Measurements from ENCODE around the gene GGACT. TPM values are rescaled to one million over a fixed set of nuclear protein-coding genes. Genes with fewer than 3 reads are reported as not detected.
"Not testable (repeated sequence)": the region's sequence is repeated elsewhere in the genome, so short reads cannot be mapped to it uniquely, and the experiment has no call there.

The GGACT gene
- polyA plus RNA-seq, 6 donors from 2014 or later: 0.46 to 7.7 (median 6.3) TPM

- DNase-seq (no peak), ATAC-seq (ENCODE audit: low read depth in 2 of 2) (no peak)
- Mint-ChIP-seq H3K4me1 (peaks cover 8 to 24% (median 17%) of the 10 kb centered on the region in 3 donors), H3K27me3 (no peaks in the 10 kb centered on the region), H3K9me3 (no peaks in the 10 kb centered on the region), H3K4me3 (peak overlapping the region; percentile 83 to 92 (median 88)), H3K27ac (peak overlapping the region in 5 of 6 donors; percentile 37 to 93 (median 75)), H3K36me3 (no peaks in the 10 kb centered on the region)
These were observed 663 bp upstream of the GGACT start for GRCh38 chr13:100589178-100589725.

- Mint-ChIP-seq H3K9me3 (peaks cover 0 to 3% (median 0%) of the 10 kb centered on the region in 7 donors), H3K27me3 (no peaks in the 10 kb centered on the region), H3K36me3 (peaks cover 9 to 26% of the 10 kb centered on the region in 2 donors), H3K27ac (no peak overlapping the region), H3K4me1 (peaks cover 8 to 24% (median 17%) of the 10 kb centered on the region in 3 donors), H3K4me3 (no peak overlapping the region)
- no peak for DNase-seq
- no peak for ATAC-seq (ENCODE audit: low read depth in 2 of 2)
These were observed 3.7 kb downstream of the GGACT start for GRCh38 chr13:100584896-100585295.

- ATAC-seq (ENCODE audit: low read depth in 2 of 2): no peak
- no peak overlapping the region for H3K27ac Mint-ChIP-seq
- peaks cover 0 to 2% (median 2%) of the 10 kb centered on the region in 3 donors for H3K4me1 Mint-ChIP-seq
- peaks cover 15 to 30% of the 10 kb centered on the region in 2 donors for H3K36me3 Mint-ChIP-seq
- no peak overlapping the region for H3K4me3 Mint-ChIP-seq
- DNase-seq: no peak
- H3K9me3 Mint-ChIP-seq: peaks cover 0 to 3% (median 0%) of the 10 kb centered on the region in 7 donors
- no peaks in the 10 kb centered on the region for H3K27me3 Mint-ChIP-seq
These were observed 7.1 kb downstream of the GGACT start for GRCh38 chr13:100581504-100581903.

- Mint-ChIP-seq H3K36me3 (peaks cover 15 to 30% of the 10 kb centered on the region in 2 donors), H3K9me3 (peaks cover 0 to 3% (median 0%) of the 10 kb centered on the region in 7 donors), H3K4me1 (peaks cover 0 to 2% (median 0%) of the 10 kb centered on the region in 3 donors), H3K27me3 (no peaks in the 10 kb centered on the region), H3K27ac (no peak overlapping the region), H3K4me3 (no peak overlapping the region)
- DNase-seq (no peak), ATAC-seq (ENCODE audit: low read depth in 2 of 2) (no peak)
These were observed 7.6 kb downstream of the GGACT start for GRCh38 chr13:100581030-100581429.

GRCh38 chr13:100580045-100580444, 8.5 kb downstream of the GGACT start:
- no peak overlapping the region for H3K4me3 Mint-ChIP-seq
- H3K27me3 Mint-ChIP-seq: no peaks in the 10 kb centered on the region
- no peak for DNase-seq
- no peak for ATAC-seq (ENCODE audit: low read depth in 2 of 2)
- peaks cover 0 to 2% (median 0%) of the 10 kb centered on the region in 3 donors for H3K4me1 Mint-ChIP-seq
- peaks cover 0 to 3% (median 0%) of the 10 kb centered on the region in 7 donors for H3K9me3 Mint-ChIP-seq
- H3K27ac Mint-ChIP-seq: peak overlapping the region in 1 of 6 donors; percentile 68
- peaks cover 15 to 30% of the 10 kb centered on the region in 2 donors for H3K36me3 Mint-ChIP-seq

- DNase-seq; H3K27ac Mint-ChIP-seq; H3K27me3 Mint-ChIP-seq; H3K9me3 Mint-ChIP-seq; ATAC-seq (ENCODE audit: low read depth in 2 of 2); H3K4me3 Mint-ChIP-seq; H3K4me1 Mint-ChIP-seq: not testable (repeated sequence)
- peaks cover 15 to 27% of the 10 kb centered on the region in 2 donors for H3K36me3 Mint-ChIP-seq
These were observed 11.3 kb downstream of the GGACT start for GRCh38 chr13:100577239-100577638.

- no peak overlapping the region for H3K27ac Mint-ChIP-seq
- ATAC-seq (ENCODE audit: low read depth in 2 of 2): peak; percentile 64 to 73
- DNase-seq: peak; percentile 60
- peaks cover 0 to 1% of the 10 kb centered on the region in 2 donors for H3K36me3 Mint-ChIP-seq
- H3K4me3 Mint-ChIP-seq: no peak overlapping the region
- no peaks in the 10 kb centered on the region for H3K27me3 Mint-ChIP-seq
- H3K4me1 Mint-ChIP-seq: peaks cover 0 to 2% (median 0%) of the 10 kb centered on the region in 3 donors
- H3K9me3 Mint-ChIP-seq: no peaks in the 10 kb centered on the region
These were observed 15.5 kb downstream of the GGACT start for GRCh38 chr13:100573121-100573520.

GRCh38 chr13:100566543-100566942, 22.0 kb downstream of the GGACT start:
- Mint-ChIP-seq H3K9me3 (peaks cover 0 to 6% (median 0%) of the 10 kb centered on the region in 7 donors), H3K4me3 (no peak overlapping the region), H3K4me1 (no peaks in the 10 kb centered on the region), H3K27ac (no peak overlapping the region), H3K36me3 (peaks cover 19 to 22% of the 10 kb centered on the region in 2 donors), H3K27me3 (no peaks in the 10 kb centered on the region)
- ATAC-seq (ENCODE audit: low read depth in 2 of 2): no peak
- DNase-seq: no peak

- H3K4me3 Mint-ChIP-seq: no peak overlapping the region
- H3K9me3 Mint-ChIP-seq: peaks cover 0 to 6% (median 0%) of the 10 kb centered on the region in 7 donors
- DNase-seq (no peak), ATAC-seq (ENCODE audit: low read depth in 2 of 2) (no peak)
- H3K36me3 Mint-ChIP-seq: peaks cover 19 to 22% of the 10 kb centered on the region in 2 donors
- no peaks in the 10 kb centered on the region for H3K27me3 Mint-ChIP-seq
- no peak overlapping the region for H3K27ac Mint-ChIP-seq
- H3K4me1 Mint-ChIP-seq: no peaks in the 10 kb centered on the region
These were observed 23.3 kb downstream of the GGACT start for GRCh38 chr13:100565286-100565685.

- peaks cover 0 to 6% (median 0%) of the 10 kb centered on the region in 7 donors for H3K9me3 Mint-ChIP-seq
- H3K27ac Mint-ChIP-seq: peak overlapping the region in 1 of 6 donors; percentile 50
- no peak overlapping the region for H3K4me3 Mint-ChIP-seq
- H3K27me3 Mint-ChIP-seq: no peaks in the 10 kb centered on the region
- no peak for ATAC-seq (ENCODE audit: low read depth in 2 of 2)
- DNase-seq: no peak
- peaks cover 19 to 22% of the 10 kb centered on the region in 2 donors for H3K36me3 Mint-ChIP-seq
- H3K4me1 Mint-ChIP-seq: no peaks in the 10 kb centered on the region
These were observed 24.0 kb downstream of the GGACT start for GRCh38 chr13:100564444-100565223.

- H3K4me1 Mint-ChIP-seq: no peaks in the 10 kb centered on the region
- peaks cover 19 to 22% of the 10 kb centered on the region in 2 donors for H3K36me3 Mint-ChIP-seq
- peaks cover 0 to 6% (median 0%) of the 10 kb centered on the region in 7 donors for H3K9me3 Mint-ChIP-seq
These were observed 24.8 kb downstream of the GGACT start for GRCh38 chr13:100563779-100564178.

GRCh38 chr13:100561599-100562204, 26.9 kb downstream of the GGACT start:
- H3K4me3 Mint-ChIP-seq: no peak overlapping the region
- H3K9me3 Mint-ChIP-seq: peaks cover 0 to 6% (median 0%) of the 10 kb centered on the region in 7 donors
- H3K27me3 Mint-ChIP-seq: no peaks in the 10 kb centered on the region
- H3K27ac Mint-ChIP-seq: no peak overlapping the region
- ATAC-seq (ENCODE audit: low read depth in 2 of 2) (no peak), DNase-seq (no peak)
- peaks cover 11 to 15% of the 10 kb centered on the region in 2 donors for H3K36me3 Mint-ChIP-seq
- H3K4me1 Mint-ChIP-seq: peaks cover 0 to 4% (median 0%) of the 10 kb centered on the region in 3 donors

More at GRCh38 chr13:100563779-100564178, 24.8 kb downstream of the GGACT start:
- Mint-ChIP-seq H3K27ac (no peak overlapping the region), H3K27me3 (no peaks in the 10 kb centered on the region), H3K4me3 (no peak overlapping the region)
- DNase-seq (no peak), ATAC-seq (ENCODE audit: low read depth in 2 of 2) (no peak)

GRCh38 chr13:100561158-100561499, 27.5 kb downstream of the GGACT start:
- peaks cover 0 to 1% (median 0%) of the 10 kb centered on the region in 7 donors for H3K9me3 Mint-ChIP-seq
- DNase-seq: no peak
- ATAC-seq (ENCODE audit: low read depth in 2 of 2): no peak
- H3K4me1 Mint-ChIP-seq: peaks cover 0 to 4% (median 0%) of the 10 kb centered on the region in 3 donors
- peaks cover 5 to 9% of the 10 kb centered on the region in 2 donors for H3K36me3 Mint-ChIP-seq
- H3K27ac Mint-ChIP-seq: peak overlapping the region in 1 of 6 donors; percentile 7
- no peaks in the 10 kb centered on the region for H3K27me3 Mint-ChIP-seq
- no peak overlapping the region for H3K4me3 Mint-ChIP-seq
